Neutrophil (primary cell): ENCODE data around the gene RYR2.

Experiments
- H3K27ac ChIP-seq: fragments of 200-600 bp; sonication (generic); 2 replicates; pipeline ENCODE4 v1.5.1; 2016; ENCODE audit warnings: mild to moderate bottlenecking, moderate library complexity
- H3K27me3 ChIP-seq: fragments of 200-600 bp; sonication (generic); 2 replicates; pipeline ENCODE4 v1.6.0; 2016; ENCODE audit warnings: mild to moderate bottlenecking
- H3K36me3 ChIP-seq: fragments of 200-600 bp; sonication (generic); 2 replicates; pipeline ENCODE4 v1.5.1; 2017
- H3K4me1 ChIP-seq, 2 experiments: fragments of 200-600 bp in 1 of 2; sonication (generic) in 1 of 2; 1 replicate in 1 of 2; 2 replicates in 1 of 2; pipeline versions ENCODE4 v1.5.1 to v1.6.1; 2013 to 2016; ENCODE audit warnings: low read depth in 1 of 2, low read length in 1 of 2, mild to moderate bottlenecking in 1 of 2, moderate library complexity in 1 of 2; ENCODE audit not compliant: control insufficient read depth in 1 of 2, insufficient read depth in 1 of 2
- H3K4me3 ChIP-seq, 2 experiments: fragments of 200-600 bp in 1 of 2; sonication (generic) in 1 of 2; 1 replicate in 1 of 2; 2 replicates in 1 of 2; pipeline ENCODE4 v1.5.1; 2013 to 2016; ENCODE audit warnings: low read depth in 1 of 2, low read length in 1 of 2, mild to moderate bottlenecking in 1 of 2, moderate library complexity in 1 of 2
- H3K9me3 ChIP-seq: fragments of 200-600 bp; sonication (generic); 2 replicates; pipeline ENCODE4 v1.5.1; 2016
- TF ChIP-seq, protein P1 (sequence below): fragments of 200-600 bp; sonication (generic); IDR thresholded peaks from 2 replicates; pipeline ENCODE4 v1.5.1; 2016; ENCODE audit warnings: antibody characterized with exemption

The RYR2 gene

DNA sequence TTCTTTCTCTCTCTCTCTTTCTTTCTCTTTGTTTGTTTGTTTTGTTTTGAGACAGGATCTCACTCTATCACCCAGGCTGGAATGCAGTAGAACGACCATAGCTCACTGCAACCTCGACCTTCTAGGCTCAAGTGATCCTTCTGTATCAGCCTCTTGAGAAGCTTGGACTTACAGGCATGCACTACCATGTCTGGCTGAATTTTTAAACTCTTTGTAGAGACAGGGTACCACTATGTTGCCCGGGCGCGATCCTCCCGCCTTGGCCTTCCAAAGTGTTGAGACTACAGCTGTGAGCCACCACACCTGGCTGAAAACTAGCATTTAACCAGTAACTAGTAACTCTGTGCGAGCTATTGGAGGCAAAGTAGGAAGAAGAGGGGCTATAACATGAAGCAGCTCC lies 523.3 kb downstream of the RYR2 start:
- Histone ChIP-seq H3K4me1 (no peaks in the 10 kb centered on the region), H3K36me3 (no peaks in the 10 kb centered on the region), H3K27ac (no peak overlapping the region), H3K27me3 (no peaks in the 10 kb centered on the region), H3K4me3 (no peak overlapping the region), H3K9me3 (no peaks in the 10 kb centered on the region)
- TF ChIP-seq, protein P1, sequence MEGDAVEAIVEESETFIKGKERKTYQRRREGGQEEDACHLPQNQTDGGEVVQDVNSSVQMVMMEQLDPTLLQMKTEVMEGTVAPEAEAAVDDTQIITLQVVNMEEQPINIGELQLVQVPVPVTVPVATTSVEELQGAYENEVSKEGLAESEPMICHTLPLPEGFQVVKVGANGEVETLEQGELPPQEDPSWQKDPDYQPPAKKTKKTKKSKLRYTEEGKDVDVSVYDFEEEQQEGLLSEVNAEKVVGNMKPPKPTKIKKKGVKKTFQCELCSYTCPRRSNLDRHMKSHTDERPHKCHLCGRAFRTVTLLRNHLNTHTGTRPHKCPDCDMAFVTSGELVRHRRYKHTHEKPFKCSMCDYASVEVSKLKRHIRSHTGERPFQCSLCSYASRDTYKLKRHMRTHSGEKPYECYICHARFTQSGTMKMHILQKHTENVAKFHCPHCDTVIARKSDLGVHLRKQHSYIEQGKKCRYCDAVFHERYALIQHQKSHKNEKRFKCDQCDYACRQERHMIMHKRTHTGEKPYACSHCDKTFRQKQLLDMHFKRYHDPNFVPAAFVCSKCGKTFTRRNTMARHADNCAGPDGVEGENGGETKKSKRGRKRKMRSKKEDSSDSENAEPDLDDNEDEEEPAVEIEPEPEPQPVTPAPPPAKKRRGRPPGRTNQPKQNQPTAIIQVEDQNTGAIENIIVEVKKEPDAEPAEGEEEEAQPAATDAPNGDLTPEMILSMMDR, result no peak

DNA sequence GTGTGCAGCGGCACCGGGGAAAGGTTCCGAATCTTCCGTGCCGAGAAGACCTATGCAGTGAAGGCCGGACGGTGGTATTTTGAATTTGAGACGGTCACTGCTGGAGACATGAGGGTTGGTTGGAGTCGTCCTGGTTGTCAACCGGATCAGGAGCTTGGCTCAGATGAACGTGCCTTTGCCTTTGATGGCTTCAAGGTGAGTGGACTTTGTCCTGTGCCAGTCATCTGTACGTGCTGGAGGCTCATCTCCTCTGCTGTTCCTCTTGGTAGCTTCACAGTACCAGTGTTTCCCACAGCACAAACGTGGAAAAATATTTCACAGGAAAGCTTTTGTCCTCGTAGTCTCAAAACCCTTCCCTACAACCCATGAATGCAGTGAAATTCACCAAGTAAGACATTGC lies 524.6 kb downstream of the RYR2 start:
- Histone ChIP-seq H3K27ac (no peak overlapping the region), H3K4me1 (no peaks in the 10 kb centered on the region), H3K36me3 (no peaks in the 10 kb centered on the region), H3K27me3 (no peaks in the 10 kb centered on the region), H3K9me3 (no peaks in the 10 kb centered on the region), H3K4me3 (no peak overlapping the region)
- TF ChIP-seq, protein P1, result no peak

DNA sequence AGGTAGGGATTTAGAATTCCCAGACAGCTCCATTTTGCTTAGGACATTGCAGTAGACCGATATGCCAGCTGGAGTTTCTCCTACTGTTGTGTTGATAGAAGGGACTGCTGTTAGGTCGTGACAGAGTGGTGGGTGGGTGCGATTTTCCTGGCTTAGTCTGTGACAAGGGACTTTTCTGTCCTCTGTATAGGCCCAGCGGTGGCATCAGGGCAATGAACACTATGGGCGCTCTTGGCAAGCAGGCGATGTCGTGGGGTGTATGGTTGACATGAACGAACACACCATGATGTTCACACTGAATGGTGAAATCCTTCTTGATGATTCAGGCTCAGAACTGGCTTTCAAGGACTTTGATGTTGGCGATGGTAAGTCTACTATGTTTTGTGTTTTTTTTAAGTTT lies 527.0 kb downstream of the RYR2 start:
- no peaks in the 10 kb centered on the region for H3K4me1 ChIP-seq
- H3K27me3 ChIP-seq, result no peaks in the 10 kb centered on the region
- H3K9me3 ChIP-seq, result no peaks in the 10 kb centered on the region
- no peak overlapping the region for H3K4me3 ChIP-seq
- no peak overlapping the region for H3K27ac ChIP-seq
- H3K36me3 ChIP-seq, result no peaks in the 10 kb centered on the region
- TF ChIP-seq, protein P1, result no peak

DNA sequence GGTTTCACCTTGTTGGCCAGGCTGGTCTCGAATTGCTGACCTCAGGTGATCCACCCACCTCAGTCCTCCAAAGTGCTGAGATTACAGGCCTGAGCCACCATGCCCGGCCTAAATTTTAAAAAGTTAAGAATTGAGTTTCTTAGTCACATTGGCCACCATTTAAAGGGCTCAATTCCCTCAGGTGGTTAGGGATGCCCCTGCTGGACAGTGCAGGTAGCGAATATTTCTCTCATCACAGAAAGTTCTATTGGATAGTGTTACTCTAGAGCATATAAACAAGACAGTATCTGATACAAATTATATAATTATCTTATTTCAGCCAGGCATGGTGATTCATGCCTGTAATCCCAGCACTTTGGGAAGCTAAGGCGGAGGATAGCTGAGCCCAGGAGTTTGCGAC lies 528.5 kb downstream of the RYR2 start:
- Histone ChIP-seq H3K36me3 (no peaks in the 10 kb centered on the region), H3K27ac (no peak overlapping the region), H3K27me3 (no peaks in the 10 kb centered on the region), H3K9me3 (no peaks in the 10 kb centered on the region), H3K4me1 (no peaks in the 10 kb centered on the region), H3K4me3 (no peak overlapping the region)
- TF ChIP-seq, protein P1, result no peak

DNA sequence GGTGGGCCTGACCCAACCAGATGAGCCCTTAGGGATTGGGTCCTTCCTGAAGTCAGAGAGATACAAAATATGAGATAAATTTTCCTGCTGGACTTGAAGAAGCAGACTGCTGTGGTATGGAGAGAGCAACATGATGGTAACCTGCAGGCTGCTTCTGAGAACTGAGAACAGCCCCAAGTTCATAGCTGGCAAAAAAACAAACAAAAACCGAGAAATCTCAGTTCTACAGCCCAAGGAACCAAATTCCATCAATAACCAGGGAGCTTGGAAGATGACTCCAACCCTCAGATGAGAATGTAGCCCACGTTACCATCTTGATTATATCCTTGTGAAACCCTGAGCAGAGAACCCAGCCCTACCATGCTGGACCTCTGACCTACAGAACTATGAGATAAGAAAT lies 532.6 kb downstream of the RYR2 start:
- TF ChIP-seq, protein P1, result no peak
- H3K4me3 ChIP-seq, result no peak overlapping the region
- no peaks in the 10 kb centered on the region for H3K36me3 ChIP-seq
- H3K27ac ChIP-seq, result no peak overlapping the region
- H3K9me3 ChIP-seq, result no peaks in the 10 kb centered on the region
- no peaks in the 10 kb centered on the region for H3K4me1 ChIP-seq
- no peaks in the 10 kb centered on the region for H3K27me3 ChIP-seq

DNA sequence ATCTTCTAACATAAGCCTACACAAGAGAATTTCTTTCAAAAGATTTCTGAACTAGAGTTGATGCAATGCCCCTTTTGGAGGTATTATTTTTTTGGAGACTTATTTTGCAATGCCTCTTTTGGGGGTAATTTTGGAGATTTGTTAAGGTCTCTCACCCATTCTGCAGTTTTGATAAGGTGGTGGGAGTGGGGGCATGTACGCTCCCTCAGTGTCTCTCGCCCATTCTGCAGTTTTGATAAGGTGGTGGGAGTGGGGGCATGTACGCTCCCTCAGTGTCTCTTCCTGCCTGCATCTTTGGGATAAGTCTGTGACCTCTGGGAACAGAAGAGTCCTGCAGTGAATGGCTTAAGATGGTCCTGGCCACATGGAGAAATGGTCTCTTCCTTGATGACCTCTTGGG lies 536.6 kb downstream of the RYR2 start:
- H3K27me3 ChIP-seq, result no peaks in the 10 kb centered on the region
- no peaks in the 10 kb centered on the region for H3K9me3 ChIP-seq
- H3K36me3 ChIP-seq, result no peaks in the 10 kb centered on the region
- no peaks in the 10 kb centered on the region for H3K4me1 ChIP-seq
- H3K27ac ChIP-seq, result no peak overlapping the region
- H3K4me3 ChIP-seq, result no peak overlapping the region
- TF ChIP-seq, protein P1, result no peak
